ENCODE results near the gene UHRF1.
"Not testable (repeated sequence)": the region's sequence is repeated elsewhere in the genome, so short reads cannot be mapped to it uniquely, and the experiment has no call there.

UHRF1 gene

GRCh38 chr19:4972509-4973230, 63.4 kb downstream of the UHRF1 start:
- DNase-seq, result peak in 1 of 2 experiments; percentile 12

- DNase-seq, result no peak
Measured at GRCh38 chr19:4974880-4975469, 65.7 kb downstream of the UHRF1 start.

DNA sequence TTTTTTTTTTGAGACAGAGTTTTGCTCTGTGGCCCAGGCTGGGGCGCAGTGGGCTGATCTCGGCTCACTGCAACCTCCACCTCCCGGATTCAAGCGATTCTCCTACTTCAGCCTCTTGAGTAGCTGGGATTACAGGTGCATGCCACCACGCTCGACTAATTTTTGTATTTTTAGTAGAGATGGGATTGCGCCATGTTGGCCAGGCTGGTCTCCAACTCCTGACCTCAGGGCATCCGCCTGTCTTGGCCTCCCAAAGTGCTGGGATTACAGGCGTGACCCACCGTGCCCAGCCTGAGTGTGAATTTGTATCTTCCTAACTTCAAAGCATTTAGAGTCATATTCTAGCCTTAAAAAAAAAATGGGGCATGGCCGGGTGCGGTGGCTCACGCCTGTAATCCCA, 66.3 kb downstream of the UHRF1 start:
- not testable (repeated sequence) for DNase-seq

- DNase-seq, result no peak
Measured at GRCh38 chr19:4976401-4977298, 67.3 kb downstream of the UHRF1 start.

DNA sequence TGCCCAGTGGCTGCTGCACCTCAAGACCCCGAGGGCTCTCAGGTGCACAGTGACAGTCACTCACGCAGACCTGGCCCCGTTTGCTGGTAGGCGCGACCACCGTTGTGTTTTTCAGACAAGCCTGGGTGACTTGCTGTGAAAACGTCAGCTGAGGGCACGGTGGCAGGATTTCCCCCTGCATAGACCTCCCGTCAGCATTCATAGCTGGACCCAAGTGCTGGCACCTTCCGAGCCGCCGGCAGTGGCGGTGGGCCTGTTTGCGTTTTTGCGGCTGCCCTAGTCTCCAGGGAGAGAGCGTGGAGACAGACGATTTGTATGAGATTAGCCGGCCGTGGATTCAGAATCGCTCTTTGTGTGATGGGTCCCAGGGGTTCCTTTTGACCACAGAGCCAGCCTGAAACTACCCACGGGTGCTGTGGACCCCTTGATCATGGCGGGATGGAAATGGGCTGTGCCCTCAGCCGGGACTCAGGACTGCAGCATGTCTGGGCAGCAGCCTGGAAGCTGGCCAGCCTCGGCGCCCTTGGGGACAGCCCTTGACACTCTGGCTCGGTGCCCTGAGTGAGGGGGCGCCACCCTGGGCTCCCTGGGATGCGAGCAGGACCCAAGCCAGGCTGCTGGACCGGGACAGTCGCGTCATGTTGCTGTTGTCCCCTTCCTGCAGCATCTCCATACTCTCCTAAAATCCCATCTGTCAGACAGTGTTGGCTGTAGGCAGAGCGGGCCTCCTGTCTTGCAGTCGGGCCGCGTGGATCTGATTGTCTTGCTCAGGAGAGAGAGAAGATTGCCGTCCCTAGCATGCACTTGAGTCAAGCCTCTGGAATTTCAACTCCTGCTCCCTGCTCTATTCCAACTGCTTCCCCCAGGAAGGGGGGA, 68.2 kb downstream of the UHRF1 start:
- no peak for DNase-seq

DNA sequence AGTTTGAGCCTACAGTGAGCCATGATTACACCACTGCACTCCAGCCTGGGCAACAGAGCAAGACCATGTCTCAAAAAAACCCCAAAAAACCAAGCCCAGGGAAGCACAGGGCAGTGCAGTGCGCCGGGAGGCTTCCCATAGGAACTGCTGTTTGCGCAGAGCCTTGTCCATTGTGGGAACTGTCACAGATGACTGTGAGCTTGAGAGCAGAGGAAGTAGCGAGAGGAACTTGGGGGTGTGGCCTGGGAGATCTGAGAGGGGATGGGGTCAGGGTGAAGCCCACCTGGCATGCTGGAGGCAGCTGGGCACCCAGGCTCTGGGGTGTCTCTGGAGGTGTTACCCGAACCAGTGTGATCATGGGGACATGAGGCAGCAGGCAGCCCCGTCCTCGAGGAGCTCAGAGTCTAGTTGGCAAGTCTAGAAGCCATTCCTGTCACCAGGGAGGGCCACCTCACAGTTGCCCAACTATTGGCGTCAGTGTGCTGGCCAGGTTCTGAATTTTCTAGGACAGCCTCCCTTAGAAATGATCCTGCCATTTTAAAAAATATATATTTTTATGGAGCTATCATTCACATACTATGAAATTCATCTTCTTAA, 70.0 kb downstream of the UHRF1 start:
- DNase-seq, result no peak

DNA sequence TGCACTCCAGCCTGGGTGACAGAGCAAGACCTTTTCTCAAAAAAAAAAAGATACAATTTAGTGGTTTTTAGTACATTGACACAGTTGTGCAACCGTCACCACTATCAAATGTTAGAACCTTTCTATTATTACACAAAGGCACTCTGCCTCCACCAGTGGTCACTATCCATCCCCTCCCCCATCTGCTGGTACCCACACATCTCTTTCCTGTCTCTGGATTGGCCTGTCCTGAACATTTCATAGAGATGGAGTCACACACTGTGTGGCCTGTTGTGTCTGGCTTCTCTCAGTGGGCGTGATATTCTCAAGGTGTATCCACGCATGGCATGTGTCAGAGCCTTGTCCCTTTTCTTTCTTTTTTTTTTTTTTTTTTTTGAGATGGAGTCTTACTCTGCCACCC, 70.8 kb downstream of the UHRF1 start:
- no peak for DNase-seq

GRCh38 chr19:4980838-4981680, 71.8 kb downstream of the UHRF1 start:
- no peak for DNase-seq

GRCh38 chr19:4981681-4981958, 72.3 kb downstream of the UHRF1 start:
- DNase-seq, result no peak

- DNase-seq, result no peak
Measured at GRCh38 chr19:4983346-4984105, 74.2 kb downstream of the UHRF1 start.

GRCh38 chr19:4984106-4984380, 74.7 kb downstream of the UHRF1 start:
- no peak for DNase-seq

DNA sequence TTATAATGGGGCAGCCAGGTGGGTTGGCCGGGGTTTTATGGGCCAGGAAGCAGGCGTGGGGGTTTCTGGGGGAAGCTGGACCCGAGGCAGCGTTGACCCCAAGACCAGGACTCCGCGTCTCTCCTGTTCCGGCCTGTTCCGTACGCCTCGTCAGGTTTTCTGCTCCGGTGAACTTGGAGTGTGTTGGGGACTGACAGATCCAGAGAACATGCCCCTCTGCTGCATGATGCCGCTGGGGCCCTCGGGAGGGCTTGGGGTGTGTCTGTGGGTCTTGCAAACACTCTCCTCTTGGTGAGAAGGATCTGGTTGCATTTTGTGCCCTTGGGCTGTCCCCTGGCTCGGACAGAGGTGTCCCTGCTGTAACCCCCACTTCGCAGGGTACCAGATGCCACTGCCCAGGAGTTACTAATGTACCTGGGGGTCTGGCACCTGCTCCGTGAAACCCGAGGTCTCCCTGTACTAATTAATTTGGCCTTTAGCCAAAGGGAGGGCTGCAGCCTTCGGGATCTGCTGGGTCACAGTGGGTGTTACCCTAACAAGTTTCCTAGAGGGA, 75.2 kb downstream of the UHRF1 start:
- no peak for DNase-seq

GRCh38 chr19:4985551-4985991, 76.3 kb downstream of the UHRF1 start:
- no peak for DNase-seq

DNA sequence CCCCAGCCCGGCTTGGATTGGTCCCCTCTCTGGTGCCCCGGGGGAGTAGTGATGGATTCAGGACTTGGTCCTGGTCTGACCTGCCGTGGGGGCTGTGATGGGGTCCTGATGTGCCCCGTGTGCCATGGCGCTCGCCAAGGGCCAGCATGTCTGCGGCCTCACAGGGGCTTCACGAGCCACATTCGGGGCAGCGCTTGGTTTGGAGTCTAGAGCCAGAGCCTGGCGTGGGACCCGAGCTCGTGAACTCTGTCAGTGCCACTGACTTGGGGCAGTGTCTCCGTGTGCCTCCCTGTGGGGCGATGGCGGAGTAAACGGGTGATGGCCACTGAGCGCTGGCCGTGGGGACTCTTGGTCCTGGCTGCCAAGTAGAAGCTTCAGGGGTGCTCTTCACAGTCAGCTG, 76.8 kb downstream of the UHRF1 start:
- DNase-seq, result no peak

- DNase-seq, result no peak
Measured at GRCh38 chr19:4986471-4986891, 77.2 kb downstream of the UHRF1 start.

- no peak for DNase-seq
Measured at GRCh38 chr19:4987256-4987655, 78.0 kb downstream of the UHRF1 start.

- DNase-seq, result no peak
Measured at GRCh38 chr19:4987692-4988370, 78.5 kb downstream of the UHRF1 start.

GRCh38 chr19:4988770-4989251, 79.5 kb downstream of the UHRF1 start:
- DNase-seq, result no peak

GRCh38 chr19:4990306-4990705, 81.0 kb downstream of the UHRF1 start:
- no peak for DNase-seq

DNA sequence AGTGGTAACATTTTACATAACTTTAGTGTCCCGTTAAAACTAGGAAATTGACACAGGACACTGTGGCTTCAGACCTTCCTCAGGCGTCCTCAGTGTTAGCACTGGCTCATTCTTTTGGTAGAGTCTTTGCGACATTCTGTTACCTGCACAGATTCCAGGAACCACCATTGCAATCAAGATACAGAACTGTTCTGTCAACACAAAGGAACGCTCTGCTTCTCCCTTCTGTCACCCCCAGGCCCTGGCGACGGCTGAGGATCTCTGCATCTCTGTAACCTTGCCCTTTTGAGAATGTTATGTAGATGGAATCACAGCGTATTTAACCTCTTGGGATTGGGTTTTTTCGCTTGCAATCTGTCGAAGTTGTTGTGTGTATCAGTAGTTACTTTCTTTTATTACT, 82.2 kb downstream of the UHRF1 start:
- no peak for DNase-seq

Data from SW 1271 (cell line).